Spleen (tissue), 7 donors: ENCODE measurements around the gene STK39.

Source experiments
- POLR2A ChIP-seq, 3 donors: fragments of 450-650 bp; IDR thresholded peaks; one replicate each; pipeline ENCODE4 v1.5.1; 2017; ENCODE audit warnings: antibody characterized with exemption in 3 of 3, mild to moderate bottlenecking in 1 of 3
- POLR2AphosphoS5 ChIP-seq, 3 donors: sonication (generic); formaldehyde crosslinking; IDR thresholded peaks; one replicate each; pipeline ENCODE4 v1.5.1; 2017; ENCODE audit warnings: antibody characterized with exemption in 3 of 3
- TF ChIP-seq, protein P1 (sequence below), 11 experiments: fragments of 200-600 bp in 7 of 11; fragments of 450-650 bp in 4 of 11; sonication (generic) in 4 of 11; IDR thresholded peaks in 8 of 11; conservative IDR thresholded peaks in 3 of 11; 1 replicate in 7 of 11; 2 replicates in 4 of 11; pipeline versions ENCODE4 v1.4.0 to v1.8.0; 2016 to 2021; ENCODE audit warnings: antibody characterized with exemption in 11 of 11, inconsistent platforms in 4 of 11, mild to moderate bottlenecking in 1 of 11
- donor health status: DM: no; HTN: no; CAD: no; lungs with moderate emphysema.
- donor health status: DM: no; HTN: no; CAD: no.
- donor health status: DM: no; HTN: no; CAD: no.

DNA sequence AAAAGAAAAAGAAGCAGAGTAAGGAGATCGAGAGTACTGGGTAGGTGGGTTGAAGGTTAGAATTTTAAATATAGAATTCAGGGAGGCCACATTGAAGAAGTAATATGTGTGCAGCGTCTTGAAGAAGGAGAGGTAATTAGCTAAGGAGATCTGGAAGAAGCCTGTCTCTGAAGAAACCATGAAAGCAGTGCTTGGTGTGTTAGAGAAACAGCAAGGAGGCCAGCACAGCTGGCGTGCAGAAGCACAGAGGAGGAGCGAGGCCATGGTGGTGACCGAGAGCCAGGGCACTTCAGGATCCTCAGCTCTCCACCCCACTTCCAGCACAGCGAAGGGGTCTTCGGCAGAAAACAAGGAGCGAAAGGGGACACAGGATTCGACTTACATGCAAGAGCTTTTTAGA is 305.8 kb downstream of the STK39 start:
- TF ChIP-seq, protein P1, sequence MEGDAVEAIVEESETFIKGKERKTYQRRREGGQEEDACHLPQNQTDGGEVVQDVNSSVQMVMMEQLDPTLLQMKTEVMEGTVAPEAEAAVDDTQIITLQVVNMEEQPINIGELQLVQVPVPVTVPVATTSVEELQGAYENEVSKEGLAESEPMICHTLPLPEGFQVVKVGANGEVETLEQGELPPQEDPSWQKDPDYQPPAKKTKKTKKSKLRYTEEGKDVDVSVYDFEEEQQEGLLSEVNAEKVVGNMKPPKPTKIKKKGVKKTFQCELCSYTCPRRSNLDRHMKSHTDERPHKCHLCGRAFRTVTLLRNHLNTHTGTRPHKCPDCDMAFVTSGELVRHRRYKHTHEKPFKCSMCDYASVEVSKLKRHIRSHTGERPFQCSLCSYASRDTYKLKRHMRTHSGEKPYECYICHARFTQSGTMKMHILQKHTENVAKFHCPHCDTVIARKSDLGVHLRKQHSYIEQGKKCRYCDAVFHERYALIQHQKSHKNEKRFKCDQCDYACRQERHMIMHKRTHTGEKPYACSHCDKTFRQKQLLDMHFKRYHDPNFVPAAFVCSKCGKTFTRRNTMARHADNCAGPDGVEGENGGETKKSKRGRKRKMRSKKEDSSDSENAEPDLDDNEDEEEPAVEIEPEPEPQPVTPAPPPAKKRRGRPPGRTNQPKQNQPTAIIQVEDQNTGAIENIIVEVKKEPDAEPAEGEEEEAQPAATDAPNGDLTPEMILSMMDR (IDR thresholded peaks at IDR 0.05 in 8 of 11, conservative IDR thresholded peaks at IDR 0.05 in 3 of 11): no peak
- TF ChIP-seq POLR2A (IDR thresholded peaks at IDR 0.05) (no peak), POLR2AphosphoS5 (IDR thresholded peaks at IDR 0.05) (no peak)
